Testis (tissue), 3 donors: ENCODE measurements around the gene FCRL5. TPM values are rescaled to one million over a fixed set of nuclear protein-coding genes. Genes with fewer than 3 reads are reported as not detected.

Source experiments
- DNase-seq: peaks from one replicate; pipeline ENCODE4 v3.0.0-alpha.2; 2019
- H3K27ac ChIP-seq, 2 donors: fragments of 200-600 bp; sonication (generic); one replicate each; pipeline ENCODE4 v1.5.1; 2019
- H3K27me3 ChIP-seq: fragments of 200-600 bp; sonication (generic); one replicate; pipeline ENCODE4 v1.5.1; 2019
- H3K36me3 ChIP-seq: fragments of 200-600 bp; sonication (generic); one replicate; pipeline ENCODE4 v1.5.1; 2017; ENCODE audit warnings: low read depth; ENCODE audit errors: missing control alignments
- H3K4me1 ChIP-seq: fragments of 200-600 bp; sonication (generic); one replicate; pipeline ENCODE4 v1.5.1; 2019
- H3K4me3 ChIP-seq, 2 donors: fragments of 200-600 bp; sonication (generic); one replicate each; pipeline ENCODE4 v1.5.1; 2017 to 2019
- H3K9me3 ChIP-seq: fragments of 200-600 bp; sonication (generic); one replicate; pipeline ENCODE4 v1.5.1; 2017
- POLR2A ChIP-seq: fragments of 450-650 bp; IDR thresholded peaks from one replicate; pipeline ENCODE4 v1.6.1; 2017; ENCODE audit warnings: antibody characterized with exemption, mild to moderate bottlenecking, moderate library complexity
- WGBS, 2 donors: methylation state at CpG; one replicate each; pipeline ENCODE4 v1.1.5; 2018; 5-methylcytosine and 5-hydroxymethylcytosine counted together
- intact Hi-C: fragments of 100-400 bp; cut with DNase I; formaldehyde crosslinking; loops from one replicate; pipeline ENCODE4 v1.15.1; 2023; ENCODE audit warnings: low total_unique reads
- polyA plus RNA-seq: library from polyadenylated mRNA; stranded (reverse); fragments of 350-450 nt; fragmentation: Illumina TruSeq; extraction: RNeasy Lipid Tissue Mini Kit (QIAGEN cat#74804); gene quantifications from one replicate; pipeline ENCODE4 v1.2.3, GENCODE V29; 2014; ENCODE audit warnings: low read depth, low replicate concordance; ENCODE audit not compliant: insufficient read depth
- total RNA-seq, 2 donors: library from RNA; depleted of rRNA; stranded (reverse); fragments of >200 nt; gene quantifications; one replicate each; pipeline ENCODE4 v1.2.3, GENCODE V29; 2016
- TF ChIP-seq, protein P1 (sequence below), 3 experiments: fragments of 450-650 bp in 2 of 3; fragments of 200-600 bp in 1 of 3; sonication (generic) in 1 of 3; IDR thresholded peaks; one replicate each; pipeline ENCODE4 v1.5.1; 2016 to 2019; ENCODE audit warnings: antibody characterized with exemption in 3 of 3, mild to moderate bottlenecking in 2 of 3, moderate library complexity in 1 of 3

FCRL5 gene
- total and polyA plus RNA-seq, 3 donors from 2014 or later = 1.1 to 3.9 (median 1.6) TPM

DNA sequence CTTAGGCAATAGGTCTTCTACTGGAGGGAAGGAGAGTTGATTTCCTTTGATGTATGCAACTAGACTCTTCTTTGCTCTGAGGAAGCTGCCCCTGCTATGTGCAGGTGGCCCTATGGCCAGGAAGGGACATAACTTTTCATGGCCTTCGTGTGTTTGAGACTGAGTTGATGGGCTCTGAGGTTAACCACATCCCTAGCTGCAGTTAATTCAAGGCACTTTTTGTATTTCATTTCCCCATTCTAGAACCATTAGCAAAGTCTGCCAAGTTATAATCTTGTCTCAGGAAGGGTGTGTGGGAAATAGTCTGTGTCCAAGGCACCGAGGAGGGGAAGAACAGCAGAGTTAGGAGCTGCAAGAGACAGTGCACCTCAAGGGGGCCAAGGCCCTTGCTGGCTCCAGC lies 43.0 kb upstream of the FCRL5 start:
- WGBS, 2 donors = 76 to 86% methylated on average over 2 of the region's 2 CpGs
- Histone ChIP-seq H3K9me3 (no peaks in the 10 kb centered on the region), H3K27me3 (no peaks in the 10 kb centered on the region), H3K4me1 (no peaks in the 10 kb centered on the region), H3K36me3 (no peaks in the 10 kb centered on the region), H3K4me3 (no peak overlapping the region), H3K27ac (no peak overlapping the region)
- no peak for TF ChIP-seq POLR2A
- TF ChIP-seq, protein P1, sequence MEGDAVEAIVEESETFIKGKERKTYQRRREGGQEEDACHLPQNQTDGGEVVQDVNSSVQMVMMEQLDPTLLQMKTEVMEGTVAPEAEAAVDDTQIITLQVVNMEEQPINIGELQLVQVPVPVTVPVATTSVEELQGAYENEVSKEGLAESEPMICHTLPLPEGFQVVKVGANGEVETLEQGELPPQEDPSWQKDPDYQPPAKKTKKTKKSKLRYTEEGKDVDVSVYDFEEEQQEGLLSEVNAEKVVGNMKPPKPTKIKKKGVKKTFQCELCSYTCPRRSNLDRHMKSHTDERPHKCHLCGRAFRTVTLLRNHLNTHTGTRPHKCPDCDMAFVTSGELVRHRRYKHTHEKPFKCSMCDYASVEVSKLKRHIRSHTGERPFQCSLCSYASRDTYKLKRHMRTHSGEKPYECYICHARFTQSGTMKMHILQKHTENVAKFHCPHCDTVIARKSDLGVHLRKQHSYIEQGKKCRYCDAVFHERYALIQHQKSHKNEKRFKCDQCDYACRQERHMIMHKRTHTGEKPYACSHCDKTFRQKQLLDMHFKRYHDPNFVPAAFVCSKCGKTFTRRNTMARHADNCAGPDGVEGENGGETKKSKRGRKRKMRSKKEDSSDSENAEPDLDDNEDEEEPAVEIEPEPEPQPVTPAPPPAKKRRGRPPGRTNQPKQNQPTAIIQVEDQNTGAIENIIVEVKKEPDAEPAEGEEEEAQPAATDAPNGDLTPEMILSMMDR (IDR thresholded peaks at IDR 0.05) = no peak
- intact Hi-C loops = no loop called here
- no peak for DNase-seq

DNA sequence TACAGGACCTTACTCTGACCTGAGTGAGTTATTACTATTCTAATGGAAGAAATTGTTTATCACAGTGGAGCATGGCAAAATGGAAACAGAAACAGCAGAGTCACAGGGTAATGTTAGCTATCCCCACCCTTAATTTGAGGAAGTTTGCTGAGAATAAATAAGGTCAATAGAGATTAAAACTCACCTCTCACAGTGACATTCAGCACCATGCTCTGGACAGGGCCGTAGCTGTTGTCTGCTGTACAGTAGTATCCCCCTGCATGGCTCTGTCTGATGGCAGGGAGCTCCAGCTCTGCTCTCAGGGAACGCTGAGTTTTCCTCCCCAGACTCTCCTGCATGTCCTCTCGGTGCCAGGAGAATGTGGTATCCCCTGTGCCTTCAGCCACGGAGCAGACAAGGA lies 33.7 kb upstream of the FCRL5 start:
- 49 to 54% methylated on average over 4 of the region's 4 CpGs for WGBS, 2 donors
- DNase-seq = no peak
- intact Hi-C loops = no loop called here
- Histone ChIP-seq H3K4me3 (no peak overlapping the region), H3K36me3 (no peaks in the 10 kb centered on the region), H3K27me3 (no peaks in the 10 kb centered on the region), H3K27ac (no peak overlapping the region), H3K9me3 (no peaks in the 10 kb centered on the region), H3K4me1 (no peaks in the 10 kb centered on the region)
- TF ChIP-seq POLR2A = no peak
- TF ChIP-seq, protein P1 (IDR thresholded peaks at IDR 0.05) = no peak

DNA sequence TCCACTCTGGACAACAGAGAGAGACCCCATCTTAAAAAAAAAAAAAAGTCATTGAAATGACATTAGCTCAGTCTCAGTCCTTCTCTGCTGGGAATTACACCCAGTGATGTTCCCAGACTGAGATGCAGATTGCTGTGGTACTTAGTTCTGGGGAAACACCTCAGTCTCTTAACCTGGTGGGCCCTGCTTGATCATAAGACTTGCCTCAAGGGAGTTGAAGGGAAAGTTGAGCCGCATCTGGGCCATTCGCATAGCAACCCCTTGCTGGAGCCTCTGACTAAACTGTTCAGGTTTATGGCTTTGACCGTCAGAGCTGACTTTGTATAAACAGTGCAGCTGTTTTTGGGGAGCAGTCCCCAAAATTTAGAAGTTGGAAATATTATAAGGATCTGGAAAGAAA lies 32.2 kb upstream of the FCRL5 start:
- intact Hi-C loops = no loop called here
- WGBS, 2 donors = 85 to 86% methylated on average over 3 of the region's 3 CpGs
- Histone ChIP-seq H3K4me1 (no peaks in the 10 kb centered on the region), H3K9me3 (no peaks in the 10 kb centered on the region), H3K36me3 (no peaks in the 10 kb centered on the region), H3K27ac (no peak overlapping the region), H3K27me3 (no peaks in the 10 kb centered on the region), H3K4me3 (no peak overlapping the region)
- no peak for DNase-seq
- TF ChIP-seq, protein P1 (IDR thresholded peaks at IDR 0.05) = no peak
- no peak for TF ChIP-seq POLR2A

DNA sequence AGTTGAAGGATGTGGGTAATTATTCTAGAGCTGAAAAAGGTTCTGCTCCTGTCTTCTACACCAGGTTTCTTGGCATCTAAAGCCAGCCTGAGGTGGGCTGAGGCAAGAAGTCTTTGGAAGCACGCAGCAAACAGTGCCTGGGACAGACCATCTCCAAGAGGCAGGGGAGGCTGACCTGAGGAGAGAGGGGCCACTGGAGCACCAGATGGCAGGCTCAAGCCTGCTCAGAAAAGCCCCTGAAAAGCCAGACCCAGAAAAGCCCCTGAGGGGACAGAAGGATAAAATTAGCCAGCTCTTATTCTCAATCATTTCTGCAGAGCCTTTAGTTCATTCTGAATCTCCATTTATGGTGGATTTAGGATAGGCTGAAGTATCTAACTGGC lies 28.5 kb upstream of the FCRL5 start:
- intact Hi-C loops = no loop called here
- WGBS, 2 donors = 55 to 71% methylated on average over 1 of the region's 1 CpG
- no peak for TF ChIP-seq POLR2A
- TF ChIP-seq, protein P1 (IDR thresholded peaks at IDR 0.05) = no peak
- DNase-seq = no peak
- H3K27me3 ChIP-seq = no peaks in the 10 kb centered on the region
- H3K4me3 ChIP-seq = no peak overlapping the region
- H3K4me1 ChIP-seq = no peaks in the 10 kb centered on the region
- H3K9me3 ChIP-seq = no peaks in the 10 kb centered on the region
- H3K27ac ChIP-seq = no peak overlapping the region
- no peaks in the 10 kb centered on the region for H3K36me3 ChIP-seq

DNA sequence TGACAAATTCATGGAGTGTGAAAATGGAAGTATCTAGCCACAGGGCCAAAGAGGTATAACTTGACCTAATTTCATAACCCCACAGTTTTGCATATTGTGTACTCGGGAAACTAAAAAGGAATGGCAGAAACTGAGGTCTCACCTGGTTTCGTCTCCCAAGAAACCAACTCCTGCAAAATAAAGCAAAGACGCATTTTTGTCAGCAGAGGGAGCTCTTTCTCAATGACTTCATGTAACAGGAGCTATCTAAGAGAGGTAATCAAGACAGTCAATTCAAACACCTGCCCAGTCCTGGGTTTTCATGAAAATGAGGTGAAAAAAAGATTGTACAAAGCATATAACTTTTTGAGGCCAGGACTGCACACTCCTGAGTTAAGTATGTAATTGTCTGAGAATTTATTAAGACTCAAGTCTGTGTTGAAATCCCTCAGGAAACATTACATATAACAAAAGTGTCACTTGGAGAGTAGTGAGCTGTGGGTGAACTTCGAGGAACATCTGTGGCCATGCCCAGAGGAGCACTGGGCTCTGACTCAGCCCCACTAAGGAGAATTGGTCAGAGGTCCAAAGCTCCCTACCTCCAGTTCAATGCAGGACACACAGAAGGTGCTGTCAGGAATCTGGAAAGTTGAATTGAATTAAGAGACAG lies 28.0 kb upstream of the FCRL5 start:
- H3K4me3 ChIP-seq = no peak overlapping the region
- no peaks in the 10 kb centered on the region for H3K27me3 ChIP-seq
- H3K4me1 ChIP-seq = no peaks in the 10 kb centered on the region
- no peaks in the 10 kb centered on the region for H3K36me3 ChIP-seq
- DNase-seq = peak; percentile 47
- 16 to 26% methylated on average over 4 of the region's 4 CpGs for WGBS, 2 donors
- H3K9me3 ChIP-seq = no peaks in the 10 kb centered on the region
- no peak for TF ChIP-seq POLR2A
- TF ChIP-seq, protein P1 (IDR thresholded peaks at IDR 0.05) = peak; percentile 23 to 63 (median 47)
- intact Hi-C loops = no loop called here
- H3K27ac ChIP-seq = no peak overlapping the region
